Measurements from ENCODE around the gene SURF4.

DNA sequence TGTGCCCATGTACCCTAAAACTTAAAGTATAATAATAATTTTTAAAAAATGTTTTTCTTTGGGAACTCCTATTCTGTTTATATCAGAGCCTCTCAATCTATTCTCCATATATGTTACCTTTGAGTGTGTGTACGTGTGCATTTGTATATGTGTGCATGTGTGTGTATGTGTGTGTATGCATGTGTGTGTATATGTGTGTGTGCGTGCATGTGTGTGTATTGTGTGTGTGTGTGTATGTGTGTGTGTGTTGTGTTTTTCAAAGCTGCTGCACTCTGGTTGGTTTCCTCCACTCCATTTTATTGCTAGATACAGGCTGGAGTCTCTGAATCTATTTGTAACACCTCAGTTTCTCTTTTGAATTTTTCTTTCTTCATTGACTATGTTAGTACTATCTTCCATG lies 59.9 kb downstream of the SURF4 start:
- TF ChIP-seq, protein P1, sequence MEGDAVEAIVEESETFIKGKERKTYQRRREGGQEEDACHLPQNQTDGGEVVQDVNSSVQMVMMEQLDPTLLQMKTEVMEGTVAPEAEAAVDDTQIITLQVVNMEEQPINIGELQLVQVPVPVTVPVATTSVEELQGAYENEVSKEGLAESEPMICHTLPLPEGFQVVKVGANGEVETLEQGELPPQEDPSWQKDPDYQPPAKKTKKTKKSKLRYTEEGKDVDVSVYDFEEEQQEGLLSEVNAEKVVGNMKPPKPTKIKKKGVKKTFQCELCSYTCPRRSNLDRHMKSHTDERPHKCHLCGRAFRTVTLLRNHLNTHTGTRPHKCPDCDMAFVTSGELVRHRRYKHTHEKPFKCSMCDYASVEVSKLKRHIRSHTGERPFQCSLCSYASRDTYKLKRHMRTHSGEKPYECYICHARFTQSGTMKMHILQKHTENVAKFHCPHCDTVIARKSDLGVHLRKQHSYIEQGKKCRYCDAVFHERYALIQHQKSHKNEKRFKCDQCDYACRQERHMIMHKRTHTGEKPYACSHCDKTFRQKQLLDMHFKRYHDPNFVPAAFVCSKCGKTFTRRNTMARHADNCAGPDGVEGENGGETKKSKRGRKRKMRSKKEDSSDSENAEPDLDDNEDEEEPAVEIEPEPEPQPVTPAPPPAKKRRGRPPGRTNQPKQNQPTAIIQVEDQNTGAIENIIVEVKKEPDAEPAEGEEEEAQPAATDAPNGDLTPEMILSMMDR (IDR thresholded peaks at IDR 0.05; ENCODE audit: low read depth, low read length, poor library complexity, severe bottlenecking): no peak
- TF ChIP-seq EZH2phosphoT487 (IDR thresholded peaks at IDR 0.05; ENCODE audit: borderline replicate concordance, low read length): no peak
